Esophagus squamous epithelium (tissue), 4 donors: ENCODE measurements around the gene CCER1.

Experiments
- POLR2A ChIP-seq, 4 donors: fragments of 450-650 bp; IDR thresholded peaks; one replicate each; pipeline ENCODE4 v1.6.1; 2017; ENCODE audit warnings: antibody characterized with exemption in 4 of 4, mild to moderate bottlenecking in 4 of 4, moderate library complexity in 3 of 4
- TF ChIP-seq, protein P1 (sequence below), 6 experiments: fragments of 450-650 bp in 4 of 6; fragments of 200-600 bp in 2 of 6; sonication (generic) in 2 of 6; IDR thresholded peaks; one replicate each; pipeline ENCODE4 v1.5.1; 2016 to 2019; ENCODE audit warnings: antibody characterized with exemption in 6 of 6, mild to moderate bottlenecking in 4 of 6, moderate library complexity in 4 of 6

DNA sequence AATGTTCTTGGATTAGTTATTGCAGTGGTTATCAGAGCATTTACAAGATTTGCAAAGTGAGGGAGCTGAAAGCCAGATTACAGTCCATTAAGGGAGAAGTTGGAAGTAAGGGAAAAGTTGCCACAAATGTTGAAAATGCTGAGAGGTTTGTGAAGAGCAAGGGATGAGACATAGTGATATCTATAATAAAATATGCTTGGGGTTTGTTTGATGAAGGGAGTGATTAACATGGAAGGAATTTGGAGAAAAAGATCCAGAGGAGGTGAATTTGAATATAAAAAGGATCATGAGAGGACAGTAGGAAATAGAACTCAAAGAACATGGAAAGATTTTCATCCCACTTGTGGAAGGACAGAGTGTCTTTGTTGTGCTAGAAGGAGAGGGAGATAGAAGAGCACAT, 19.3 kb upstream of the CCER1 start:
- TF ChIP-seq, protein P1, sequence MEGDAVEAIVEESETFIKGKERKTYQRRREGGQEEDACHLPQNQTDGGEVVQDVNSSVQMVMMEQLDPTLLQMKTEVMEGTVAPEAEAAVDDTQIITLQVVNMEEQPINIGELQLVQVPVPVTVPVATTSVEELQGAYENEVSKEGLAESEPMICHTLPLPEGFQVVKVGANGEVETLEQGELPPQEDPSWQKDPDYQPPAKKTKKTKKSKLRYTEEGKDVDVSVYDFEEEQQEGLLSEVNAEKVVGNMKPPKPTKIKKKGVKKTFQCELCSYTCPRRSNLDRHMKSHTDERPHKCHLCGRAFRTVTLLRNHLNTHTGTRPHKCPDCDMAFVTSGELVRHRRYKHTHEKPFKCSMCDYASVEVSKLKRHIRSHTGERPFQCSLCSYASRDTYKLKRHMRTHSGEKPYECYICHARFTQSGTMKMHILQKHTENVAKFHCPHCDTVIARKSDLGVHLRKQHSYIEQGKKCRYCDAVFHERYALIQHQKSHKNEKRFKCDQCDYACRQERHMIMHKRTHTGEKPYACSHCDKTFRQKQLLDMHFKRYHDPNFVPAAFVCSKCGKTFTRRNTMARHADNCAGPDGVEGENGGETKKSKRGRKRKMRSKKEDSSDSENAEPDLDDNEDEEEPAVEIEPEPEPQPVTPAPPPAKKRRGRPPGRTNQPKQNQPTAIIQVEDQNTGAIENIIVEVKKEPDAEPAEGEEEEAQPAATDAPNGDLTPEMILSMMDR (IDR thresholded peaks at IDR 0.05): no peak
- TF ChIP-seq POLR2A (IDR thresholded peaks at IDR 0.05): no peak
